Osteoblast (primary cell): ENCODE measurements around the gene UBE2H. TPM values are rescaled to one million over a fixed set of nuclear protein-coding genes. Genes with fewer than 3 reads are reported as not detected.
"Not testable (repeated sequence)": the region's sequence is repeated elsewhere in the genome, so short reads cannot be mapped to it uniquely, and the experiment has no call there.

Experiments used
- DNase-seq: peaks from one replicate; pipeline ENCODE4 v3.0.0; 2011; ENCODE audit warnings: low spot score, mixed read lengths; ENCODE audit not compliant: insufficient read length; ENCODE audit errors: missing footprints
- H2AFZ ChIP-seq: 2 replicates; pipeline ENCODE4 v1.6.0; 2011; ENCODE audit warnings: mild to moderate bottlenecking, low read length
- H3K27ac ChIP-seq: 2 replicates; pipeline ENCODE4 v1.5.1; 2011; ENCODE audit warnings: mild to moderate bottlenecking, low read depth, low read length, moderate library complexity
- H3K27me3 ChIP-seq: 2 replicates; pipeline ENCODE4 v1.6.0; 2012; ENCODE audit warnings: mild to moderate bottlenecking, control low read depth, inconsistent platforms, low read length, moderate library complexity; ENCODE audit not compliant: insufficient read depth
- H3K36me3 ChIP-seq: 2 replicates; pipeline ENCODE4 v1.5.1; 2011; ENCODE audit warnings: mild to moderate bottlenecking, low read length, control low read depth, moderate library complexity; ENCODE audit not compliant: insufficient read depth
- H3K4me1 ChIP-seq: 2 replicates; pipeline ENCODE4 v1.5.1; 2011; ENCODE audit warnings: mild to moderate bottlenecking, low read length, control low read depth, moderate library complexity; ENCODE audit not compliant: insufficient read depth
- H3K4me2 ChIP-seq: 2 replicates; pipeline ENCODE4 v1.6.0; 2011; ENCODE audit warnings: mild to moderate bottlenecking, low read length; ENCODE audit not compliant: insufficient read depth
- H3K4me3 ChIP-seq: fragments of 200-600 bp; sonication (generic); 3 replicates; pipeline ENCODE4 v1.5.1; 2012; ENCODE audit warnings: mild to moderate bottlenecking, low read length, inconsistent platforms; ENCODE audit not compliant: insufficient read depth
- H3K79me2 ChIP-seq: 2 replicates; pipeline ENCODE4 v1.6.0; 2012; ENCODE audit warnings: mild to moderate bottlenecking, low read length, control low read depth, inconsistent platforms; ENCODE audit not compliant: insufficient read depth
- H3K9me3 ChIP-seq: 2 replicates; pipeline ENCODE4 v1.5.1; 2011; ENCODE audit warnings: low read depth, low read length, control low read depth
- H4K20me1 ChIP-seq: 2 replicates; pipeline ENCODE4 v1.6.0; 2012; ENCODE audit warnings: mild to moderate bottlenecking, low read length, control low read depth; ENCODE audit not compliant: insufficient read depth
- CTCF ChIP-seq: IDR thresholded peaks from 2 replicates; pipeline ENCODE4 v1.5.1; 2011; ENCODE audit warnings: mild to moderate bottlenecking, low read depth, low read length, moderate library complexity; ENCODE audit errors: extremely low read depth
- total RNA-seq: library from RNA; depleted of rRNA; stranded (reverse); fragments of >200 nt; gene quantifications from 2 replicates; pipeline ENCODE4 v1.2.3, GENCODE V29; 2012

Gene UBE2H
- total RNA-seq, 1 donor = 61.2 TPM

- no peak for DNase-seq
- no peak for TF ChIP-seq CTCF
- Histone ChIP-seq H3K79me2 (no peaks in the 10 kb centered on the region), H4K20me1 (no peaks in the 10 kb centered on the region), H3K27me3 (no peaks in the 10 kb centered on the region), H3K4me3 (no peak overlapping the region), H3K27ac (no peak overlapping the region), H3K4me2 (no peak overlapping the region), H3K4me1 (no peaks in the 10 kb centered on the region), H3K36me3 (no peaks in the 10 kb centered on the region), H3K9me3 (no peaks in the 10 kb centered on the region), H2AFZ (no peak overlapping the region)
These were observed 22.5 kb upstream of the UBE2H start for GRCh38 chr7:129975309-129975708.

- Histone ChIP-seq H3K36me3 (no peaks in the 10 kb centered on the region), H3K79me2 (no peaks in the 10 kb centered on the region), H2AFZ (no peak overlapping the region), H4K20me1 (no peaks in the 10 kb centered on the region), H3K4me3 (no peak overlapping the region), H3K9me3 (no peaks in the 10 kb centered on the region), H3K4me2 (no peak overlapping the region), H3K27ac (no peak overlapping the region), H3K27me3 (no peaks in the 10 kb centered on the region), H3K4me1 (peaks cover 9% of the 10 kb centered on the region)
- DNase-seq = no peak
- no peak for TF ChIP-seq CTCF
These were observed 18.1 kb upstream of the UBE2H start for GRCh38 chr7:129970816-129971215.

- Histone ChIP-seq H3K9me3 (no peaks in the 10 kb centered on the region), H3K79me2 (no peaks in the 10 kb centered on the region), H3K27me3 (no peaks in the 10 kb centered on the region), H3K27ac (peak overlapping the region; percentile 70), H3K36me3 (no peaks in the 10 kb centered on the region), H3K4me2 (peak overlapping the region; percentile 75), H4K20me1 (no peaks in the 10 kb centered on the region), H3K4me3 (peak overlapping the region; percentile 18), H2AFZ (peak overlapping the region; percentile 81), H3K4me1 (peaks cover 9% of the 10 kb centered on the region)
- no peak for TF ChIP-seq CTCF
- DNase-seq = no peak
These were observed 17.2 kb upstream of the UBE2H start for GRCh38 chr7:129969881-129970446.

- H3K27ac ChIP-seq = no peak overlapping the region
- no peaks in the 10 kb centered on the region for H3K9me3 ChIP-seq
These were observed 16.0 kb upstream of the UBE2H start for GRCh38 chr7:129968592-129969383.

GRCh38 chr7:129960204-129960475 is 7.4 kb upstream of the UBE2H start:
- not testable (repeated sequence) for H4K20me1 ChIP-seq, H3K27ac ChIP-seq, H3K36me3 ChIP-seq, H3K79me2 ChIP-seq, H3K4me3 ChIP-seq, H3K27me3 ChIP-seq, H3K4me2 ChIP-seq, H2AFZ ChIP-seq, H3K9me3 ChIP-seq, DNase-seq
- H3K4me1 ChIP-seq = peaks cover 18% of the 10 kb centered on the region

More at GRCh38 chr7:129968592-129969383, 16.0 kb upstream of the UBE2H start:
- Histone ChIP-seq H2AFZ (no peak overlapping the region), H3K36me3 (no peaks in the 10 kb centered on the region), H3K4me3 (no peak overlapping the region), H4K20me1 (no peaks in the 10 kb centered on the region), H3K79me2 (no peaks in the 10 kb centered on the region), H3K4me1 (peaks cover 9% of the 10 kb centered on the region), H3K27me3 (no peaks in the 10 kb centered on the region), H3K4me2 (no peak overlapping the region)
- no peak for TF ChIP-seq CTCF
- no peak for DNase-seq
